HCT116 (cell line): ENCODE results near the gene PRKCA. TPM values are rescaled to one million over a fixed set of nuclear protein-coding genes. Genes with fewer than 3 reads are reported as not detected.

Experiments
- ATAC-seq: fragments of 200-7000 bp; cut with Tn5 transposase; 2 replicates; pipeline ENCODE4 v1.9.1; 2020; ENCODE audit warnings: mild to moderate bottlenecking, moderate library complexity
- BruUV-seq: library from RNA; stranded (reverse); fragments of 400-500 nt; replicated peaks from 2 replicates; lab custom pipeline; 2021; lab: Mats Ljungman, UMichigan
- CTCF ChIA-PET: fragments of 300-600 bp; sonication (Branson Sonifier 250); formaldehyde crosslinking; loops from one replicate; lab custom pipeline; 2021; ENCODE audit warnings: antibody characterized with exemption; lab: Charles Lee
- POLR2A ChIA-PET: fragments of 300-600, 350-600 bp; sonication (Branson Sonifier 250); formaldehyde crosslinking; loops from one replicate; lab custom pipeline; 2021; ENCODE audit warnings: antibody characterized with exemption; lab: Charles Lee
- RAD21 ChIA-PET, 2 experiments: fragments of 300-600 bp; sonication (Branson Sonifier 250); formaldehyde crosslinking; loops; one replicate each; lab custom pipeline; 2023; ENCODE audit warnings: low total read pairs in 2 of 2; ENCODE audit not compliant: uncharacterized antibody in 2 of 2, unreplicated experiment in 2 of 2, low non-redundant PET in 1 of 2; lab: Charles Lee
- DNase-seq: peaks from one replicate; pipeline ENCODE4 v3.0.0-alpha.2; 2010; ENCODE audit warnings: low read depth, low spot score
- H2AFZ ChIP-seq: fragments of 200-600 bp; shearing (Covaris generic), sonication (generic); 2 replicates; pipeline ENCODE4 v1.6.1; 2017; ENCODE audit warnings: low read depth, mixed run types, mixed read lengths, antibody characterized with exemption, low read length; ENCODE audit not compliant: poor library complexity, severe bottlenecking
- H3K27ac ChIP-seq: 2 replicates; pipeline ENCODE4 v1.5.1; 2012; ENCODE audit warnings: low read depth, low read length
- H3K27me3 ChIP-seq: fragments of 200-600 bp; sonication (generic); 2 replicates; pipeline ENCODE4 v1.6.1; 2016; ENCODE audit warnings: mixed run types, low read length, mixed read lengths; ENCODE audit not compliant: insufficient read depth
- H3K36me3 ChIP-seq, 2 experiments: fragments of 200-500 bp in 1 of 2; fragments of 200-600 bp in 1 of 2; sonication (Bioruptor generic) in 1 of 2; sonication (generic) in 1 of 2; 2 replicates each; pipeline versions ENCODE4 v1.5.1 to v1.6.1; 2014 to 2016; ENCODE audit warnings: low read length in 2 of 2, inconsistent platforms in 1 of 2, mixed read lengths in 1 of 2, mixed run types in 1 of 2; ENCODE audit not compliant: insufficient read depth in 2 of 2, control insufficient read depth in 1 of 2
- H3K4me1 ChIP-seq, 2 experiments: fragments of 200-600 bp in 1 of 2; sonication (generic) in 1 of 2; 2 replicates each; pipeline versions ENCODE4 v1.5.1 to v1.6.1; 2012 to 2017; ENCODE audit warnings: low read length in 2 of 2, inconsistent platforms in 1 of 2, mild to moderate bottlenecking in 1 of 2, mixed read lengths in 1 of 2, mixed run types in 1 of 2, moderate library complexity in 1 of 2; ENCODE audit not compliant: insufficient read depth in 2 of 2, control insufficient read depth in 1 of 2
- H3K4me2 ChIP-seq: fragments of 200-600 bp; sonication (generic); 2 replicates; pipeline ENCODE4 v1.6.1; 2017; ENCODE audit warnings: mixed run types, low read length, mixed read lengths
- H3K4me3 ChIP-seq, 2 experiments: fragments of 200-600 bp in 1 of 2; sonication (generic) in 1 of 2; replicated peaks in 1 of 2; 2 replicates each; pipeline ENCODE4 v1.5.1; 2011 to 2016; ENCODE audit warnings: low read length in 2 of 2, control low read depth in 1 of 2, low read depth in 1 of 2, mild to moderate bottlenecking in 1 of 2, mixed read lengths in 1 of 2, mixed run types in 1 of 2
- H3K79me2 ChIP-seq: fragments of 200-600 bp; sonication (generic); 2 replicates; pipeline ENCODE4 v1.6.1; 2017; ENCODE audit warnings: mild to moderate bottlenecking, mixed run types, low read length, moderate library complexity, mixed read lengths; ENCODE audit not compliant: insufficient read depth
- H3K9ac ChIP-seq: fragments of 200-600 bp; sonication (generic); 2 replicates; pipeline ENCODE4 v1.6.1; 2016; ENCODE audit warnings: low read length, mixed read lengths
- H3K9me2 ChIP-seq: fragments of 200-600 bp; sonication (generic), shearing (Covaris generic); 2 replicates; pipeline ENCODE4 v1.6.1; 2017; ENCODE audit warnings: mixed run types, mild to moderate bottlenecking, moderate library complexity; ENCODE audit not compliant: insufficient read depth
- H3K9me3 ChIP-seq, 2 experiments: fragments of 200-500 bp in 1 of 2; fragments of 200-600 bp in 1 of 2; sonication (Bioruptor generic) in 1 of 2; sonication (generic) in 1 of 2; 2 replicates each; pipeline ENCODE4 v1.6.1; 2014 to 2017; ENCODE audit warnings: low read length in 2 of 2, mixed read lengths in 2 of 2, inconsistent platforms in 1 of 2, low read depth in 1 of 2, mild to moderate bottlenecking in 1 of 2, mixed run types in 1 of 2, moderate library complexity in 1 of 2; ENCODE audit not compliant: control insufficient read depth in 1 of 2, insufficient read depth in 1 of 2
- H4K20me1 ChIP-seq: fragments of 200-600 bp; sonication (generic), shearing (Covaris generic); 2 replicates; pipeline ENCODE4 v1.6.1; 2017; ENCODE audit warnings: mixed run types, mild to moderate bottlenecking, moderate library complexity; ENCODE audit not compliant: insufficient read depth
- ATF3 ChIP-seq: IDR thresholded peaks from 2 replicates; pipeline ENCODE4 v1.6.1; 2012
- CBX3 ChIP-seq: IDR thresholded peaks from 2 replicates; pipeline ENCODE4 v1.6.1; 2012; ENCODE audit warnings: low read depth
- CEBPB ChIP-seq: IDR thresholded peaks from 2 replicates; pipeline ENCODE4 v1.6.1; 2012; ENCODE audit warnings: low read depth
- CTCF ChIP-seq, 3 experiments: fragments of 200-600 bp in 1 of 3; sonication (generic) in 1 of 3; IDR thresholded peaks in 2 of 3; conservative IDR thresholded peaks in 1 of 3; 2 replicates each; pipeline ENCODE4 v1.5.1; 2012 to 2017; ENCODE audit warnings: low read depth in 2 of 3, low read length in 2 of 3, antibody characterized with exemption in 1 of 3, borderline replicate concordance in 1 of 3, control low read depth in 1 of 3, mild to moderate bottlenecking in 1 of 3, mixed read lengths in 1 of 3, mixed run types in 1 of 3, moderate library complexity in 1 of 3; ENCODE audit not compliant: insufficient read depth in 1 of 3
- EZH2 ChIP-seq: fragments of 200-600 bp; sonication (generic); IDR thresholded peaks from 2 replicates; pipeline ENCODE4 v1.6.1; 2017; ENCODE audit warnings: antibody characterized with exemption, mixed run types
- EZH2phosphoT487 ChIP-seq: fragments of 200-600 bp; IDR thresholded peaks from 2 replicates; pipeline ENCODE4 v1.6.1; 2018; ENCODE audit warnings: antibody characterized with exemption, borderline replicate concordance
- JUND ChIP-seq: IDR thresholded peaks from 2 replicates; pipeline ENCODE4 v1.6.1; 2012
- POLR2AphosphoS5 ChIP-seq: IDR thresholded peaks from 2 replicates; pipeline ENCODE4 v1.6.1; 2011; ENCODE audit warnings: mild to moderate bottlenecking, low read depth, low read length, moderate library complexity
- RAD21 ChIP-seq: IDR thresholded peaks from 2 replicates; pipeline ENCODE4 v1.6.1; 2012; ENCODE audit warnings: low read depth, mild to moderate bottlenecking
- REST ChIP-seq: IDR thresholded peaks from 2 replicates; pipeline ENCODE4 v1.6.1; 2012; ENCODE audit warnings: low read depth
- SP1 ChIP-seq: IDR thresholded peaks from 2 replicates; pipeline ENCODE4 v1.6.1; 2012; ENCODE audit warnings: low read depth
- SRF ChIP-seq: IDR thresholded peaks from 2 replicates; pipeline ENCODE4 v1.6.1; 2012; ENCODE audit warnings: low read depth
- intact Hi-C: fragments of 100-400 bp; cut with micrococcal nuclease; formaldehyde crosslinking; loops from 2 replicates; pipeline ENCODE4 v1.10.0; 2022
- total RNA-seq: library from RNA; stranded (reverse); gene quantifications from one replicate; pipeline ENCODE4 v1.2.1, GENCODE V29; 2021; ENCODE audit not compliant: unreplicated experiment

Gene PRKCA
- total RNA-seq, 1 experiment from 2014 or later = 18.8 TPM

GRCh38 chr17:66515974-66516373 is 213.6 kb downstream of the PRKCA start:
- Histone ChIP-seq H3K4me2 (no peak overlapping the region), H3K9me3 (no peaks in the 10 kb centered on the region), H3K9me2 (no peaks in the 10 kb centered on the region), H3K36me3 (no peaks in the 10 kb centered on the region), H3K9ac (no peak overlapping the region), H2AFZ (no peak overlapping the region), H3K4me3 (no peak overlapping the region), H3K4me1 (peaks cover 7 to 13% of the 10 kb centered on the region in 2 experiments), H3K27me3 (peaks cover 3% of the 10 kb centered on the region; the same call in 1 of the 2 replicates), H4K20me1 (no peaks in the 10 kb centered on the region), H3K79me2 (no peaks in the 10 kb centered on the region), H3K27ac (no peak overlapping the region)
- ChIA-PET RAD21 (no interaction called here), CTCF (no interaction called here), POLR2A (no interaction called here)
- DNase-seq (no peak), ATAC-seq (no peak)
- TF ChIP-seq JUND (no peak), SRF (no peak), RAD21 (no peak), CEBPB (no peak), REST (no peak)
- intact Hi-C loops = no loop called here
- BruUV-seq = no TSS peak

- no peaks in the 10 kb centered on the region for H4K20me1 ChIP-seq
- H3K9me3 ChIP-seq = no peaks in the 10 kb centered on the region
- no peaks in the 10 kb centered on the region for H3K27me3 ChIP-seq
- no peaks in the 10 kb centered on the region for H3K36me3 ChIP-seq
- RAD21 ChIA-PET = no interaction called here
- intact Hi-C loops = no loop called here
- no peak for DNase-seq
- no peak overlapping the region for H3K4me2 ChIP-seq
- no peak overlapping the region for H3K27ac ChIP-seq
- no peak overlapping the region for H2AFZ ChIP-seq
- no peak for ATAC-seq
- POLR2A ChIA-PET = interaction anchor here (1.5 kb wide), 1 partner anchor 21 kb away, joined by 3 read pairs; no protein-coding TSS in a partner anchor
- CTCF ChIA-PET = no interaction called here
- BruUV-seq = no TSS peak
- peaks cover 9 to 10% of the 10 kb centered on the region in 2 experiments; a peak in 3 of 4 replicates for H3K4me1 ChIP-seq
- H3K4me3 ChIP-seq = no peak overlapping the region
- H3K79me2 ChIP-seq = no peaks in the 10 kb centered on the region
- H3K9ac ChIP-seq = no peak overlapping the region
- no peaks in the 10 kb centered on the region for H3K9me2 ChIP-seq
- no peak for TF ChIP-seq EZH2phosphoT487
- TF ChIP-seq CTCF (IDR thresholded peaks at IDR 0.05 in 2 of 3, conservative IDR thresholded peaks at IDR 0.05 in 1 of 3; ENCODE audit: borderline replicate concordance in 1 of 3, insufficient read depth in 1 of 3, low read depth in 2 of 3, low read length in 2 of 3) = no peak
- no peak for TF ChIP-seq EZH2
- TF ChIP-seq SRF = no peak
- TF ChIP-seq SP1 = no peak
- no peak for TF ChIP-seq CEBPB
- no peak for TF ChIP-seq POLR2AphosphoS5
- no peak for TF ChIP-seq RAD21
- TF ChIP-seq ATF3 = no peak
- no peak for TF ChIP-seq CBX3
These were observed 215.1 kb downstream of the PRKCA start for GRCh38 chr17:66517336-66518009.
